WTC11 (cell line): ENCODE data around the gene IL25. TPM values are rescaled to one million over a fixed set of nuclear protein-coding genes. Genes with fewer than 3 reads are reported as not detected.

Experiments used
- ATAC-seq: fragments of 200-7000 bp; cut with Tn5 transposase; 2 replicates; pipeline ENCODE4 v1.10.0; 2021; ENCODE audit warnings: mild to moderate bottlenecking, moderate library complexity
- CTCF ChIA-PET: fragments of 300-600 bp; sonication (Branson Sonifier 250); formaldehyde crosslinking; loops from one replicate; lab custom pipeline; 2021; ENCODE audit warnings: antibody characterized with exemption; lab: Charles Lee
- POLR2A ChIA-PET: fragments of 350-600 bp; sonication (Branson Sonifier 250); formaldehyde crosslinking; loops from one replicate; lab custom pipeline; 2021; ENCODE audit warnings: antibody characterized with exemption; lab: Charles Lee
- DNase-seq: peaks from one replicate; pipeline ENCODE4 v3.0.0; 2021; ENCODE audit warnings: low spot score
- H3K27ac Mint-ChIP-seq: 2 replicates; pipeline ENCODE4 v1.8.0; 2021; ENCODE audit warnings: mixed read lengths
- H3K27me3 Mint-ChIP-seq: 2 replicates; pipeline ENCODE4 v1.8.0; 2021; ENCODE audit warnings: low read depth, mild to moderate bottlenecking, moderate library complexity, mixed read lengths
- H3K36me3 Mint-ChIP-seq: 2 replicates; pipeline ENCODE4 v1.8.0; 2021; ENCODE audit warnings: mixed read lengths
- H3K4me1 Mint-ChIP-seq: 2 replicates; pipeline ENCODE4 v1.8.0; 2022; ENCODE audit warnings: mixed read lengths
- H3K4me3 Mint-ChIP-seq: 2 replicates; pipeline ENCODE4 v1.8.0; 2021; ENCODE audit warnings: mild to moderate bottlenecking, moderate library complexity, mixed read lengths
- H3K9me3 Mint-ChIP-seq: 2 replicates; pipeline ENCODE4 v1.8.0; 2021; ENCODE audit warnings: mixed read lengths
- AFF4 ChIP-seq: sonication (generic); formaldehyde crosslinking; IDR thresholded peaks from 2 replicates; pipeline ENCODE4 v1.8.1; 2023; ENCODE audit warnings: mild to moderate bottlenecking, missing genetic modification reagents, borderline replicate concordance
- ATF3 ChIP-seq: sonication (generic); formaldehyde crosslinking; conservative IDR thresholded peaks from 2 replicates; pipeline ENCODE4 v1.8.1; 2022; ENCODE audit warnings: mild to moderate bottlenecking, missing genetic modification reagents
- CREM ChIP-seq: sonication (generic); formaldehyde crosslinking; IDR thresholded peaks from 2 replicates; pipeline ENCODE4 v1.8.1; 2022; ENCODE audit warnings: mild to moderate bottlenecking, missing genetic modification reagents, moderate library complexity
- E2F1 ChIP-seq: sonication (generic); formaldehyde crosslinking; IDR thresholded peaks from 2 replicates; pipeline ENCODE4 v1.8.0; 2022; ENCODE audit warnings: mild to moderate bottlenecking, missing genetic modification reagents
- E2F4 ChIP-seq: sonication (generic); formaldehyde crosslinking; IDR thresholded peaks from 2 replicates; pipeline ENCODE4 v1.8.1; 2022; ENCODE audit warnings: low read depth, mild to moderate bottlenecking, moderate library complexity, missing genetic modification reagents, borderline replicate concordance
- FOXK1 ChIP-seq: sonication (generic); formaldehyde crosslinking; IDR thresholded peaks from 2 replicates; pipeline ENCODE4 v1.8.0; 2022; ENCODE audit warnings: mild to moderate bottlenecking, moderate library complexity, missing genetic modification reagents
- FOXP4 ChIP-seq: sonication (generic); formaldehyde crosslinking; IDR thresholded peaks from 2 replicates; pipeline ENCODE4 v1.8.0; 2022; ENCODE audit warnings: mild to moderate bottlenecking, missing genetic modification reagents
- GTF2I ChIP-seq: fragments of 250-450 bp; sonication (Bioruptor Pico); conservative IDR thresholded peaks from 2 replicates; pipeline ENCODE4 v1.4.0; 2021; ENCODE audit warnings: mild to moderate bottlenecking
- MYBL2 ChIP-seq: sonication (generic); formaldehyde crosslinking; IDR thresholded peaks from 2 replicates; pipeline ENCODE4 v1.8.1; 2023; ENCODE audit warnings: mild to moderate bottlenecking, moderate library complexity, missing genetic modification reagents
- SP1 ChIP-seq: sonication (generic); formaldehyde crosslinking; conservative IDR thresholded peaks from 2 replicates; pipeline ENCODE4 v1.8.1; 2022; ENCODE audit warnings: missing genetic modification reagents
- TCF7 ChIP-seq: sonication (generic); formaldehyde crosslinking; IDR thresholded peaks from 2 replicates; pipeline ENCODE4 v1.8.0; 2022; ENCODE audit warnings: mild to moderate bottlenecking, low read depth, missing genetic modification reagents, moderate library complexity
- TEAD4 ChIP-seq: sonication (generic); formaldehyde crosslinking; IDR thresholded peaks from 2 replicates; pipeline ENCODE4 v1.8.0; 2022; ENCODE audit warnings: mild to moderate bottlenecking, missing genetic modification reagents
- ZNF281 ChIP-seq: sonication (generic); formaldehyde crosslinking; IDR thresholded peaks from 2 replicates; pipeline ENCODE4 v1.8.0; 2023; ENCODE audit warnings: mild to moderate bottlenecking, missing genetic modification reagents
- ZNF317 ChIP-seq: sonication (generic); formaldehyde crosslinking; IDR thresholded peaks from 2 replicates; pipeline ENCODE4 v1.8.1; 2023; ENCODE audit warnings: low read depth, mild to moderate bottlenecking, moderate library complexity, missing genetic modification reagents, borderline replicate concordance
- ZNF512 ChIP-seq: sonication (generic); formaldehyde crosslinking; IDR thresholded peaks from 2 replicates; pipeline ENCODE4 v1.8.1; 2022; ENCODE audit warnings: missing genetic modification reagents, borderline replicate concordance
- total RNA-seq: library from RNA; stranded (reverse); gene quantifications from 3 replicates; pipeline ENCODE4 v1.2.3, GENCODE V29; 2021
- TF ChIP-seq, protein P1 (sequence below): sonication (generic); formaldehyde crosslinking; IDR thresholded peaks from 2 replicates; pipeline ENCODE4 v1.8.0; 2023; ENCODE audit warnings: missing genetic modification reagents

IL25 gene
- total RNA-seq, 1 experiment from 2014 or later, result 0.24 TPM

GRCh38 chr14:23352506-23353432 is 19.8 kb upstream of the IL25 start, which contains the start of gene SLC22A17:
Gene SLC22A17, minus strand, starts transcription at chr14:23352887.
- peak; percentile 84 for DNase-seq
- peak within 1 kb of the TSS; percentile 63 for H3K4me3 Mint-ChIP-seq
- no peaks in the 10 kb centered on the region for H3K9me3 Mint-ChIP-seq
- peaks cover 43% of the 10 kb centered on the region for H3K27me3 Mint-ChIP-seq
- peak; percentile 90 for ATAC-seq
- ChIA-PET POLR2A (interaction anchor here (0.6 to 3.1 kb wide), 10 partner anchors 8 to 816 kb away, joined by 3 to 17 read pairs (median 4); partner anchors contain the start of gene PABPN1), CTCF (interaction anchor here (0.8 to 5.4 kb wide), 25 partner anchors 7 to 284 kb away, joined by 3 to 73 read pairs (median 4); partner anchors contain the start of genes ACIN1, BCL2L2, C14orf119 and CMTM5)
- H3K36me3 Mint-ChIP-seq, result peaks cover 16% of the 10 kb centered on the region
- peaks cover 11% of the 10 kb centered on the region for H3K4me1 Mint-ChIP-seq
- peak within 1 kb of the TSS; percentile 67 for H3K27ac Mint-ChIP-seq
- no peak for TF ChIP-seq GTF2I (CRISPR knock-in tag)
- TF ChIP-seq FOXK1 (CRISPR knock-in tag), result peak; percentile 57; the same call in 1 of the 2 replicates
- peak; percentile 31; the same call in 1 of the 2 replicates for TF ChIP-seq SP1 (CRISPR knock-in tag)
- TF ChIP-seq E2F4, result 0 out of 2 replicates have a peak, but pooled peaks have one; percentile 27
- no peak; the same call in 1 of the 2 replicates for TF ChIP-seq ZNF281 (CRISPR knock-in tag)

GRCh38 chr14:23353433-23353780 is 19.2 kb upstream of the IL25 start:
- DNase-seq (no peak), ATAC-seq (no peak)
- Mint-ChIP-seq H3K9me3 (no peaks in the 10 kb centered on the region), H3K27ac (no peak overlapping the region; the same call in 1 of the 2 replicates), H3K4me3 (peak overlapping the region; percentile 63), H3K27me3 (peaks cover 43% of the 10 kb centered on the region), H3K4me1 (peaks cover 11% of the 10 kb centered on the region), H3K36me3 (peaks cover 16% of the 10 kb centered on the region)
- CTCF ChIA-PET, result interaction anchor here (1.1 to 5.4 kb wide), 17 partner anchors 8 to 285 kb away, joined by 3 to 73 read pairs (median 5); partner anchors contain the start of genes ACIN1, BCL2L2, C14orf119 and CMTM5
- POLR2A ChIA-PET, result interaction anchor here (1.7 to 3.1 kb wide), 4 partner anchors 10 to 31 kb away, joined by 5 to 17 read pairs (median 10); partner anchors contain the start of gene PABPN1
- TF ChIP-seq AFF4 (CRISPR knock-in tag), result no peak
- TF ChIP-seq E2F1, result no peak
- TF ChIP-seq ZNF317 (CRISPR knock-in tag), result no peak
- no peak for TF ChIP-seq TCF7
- TF ChIP-seq, protein P1, sequence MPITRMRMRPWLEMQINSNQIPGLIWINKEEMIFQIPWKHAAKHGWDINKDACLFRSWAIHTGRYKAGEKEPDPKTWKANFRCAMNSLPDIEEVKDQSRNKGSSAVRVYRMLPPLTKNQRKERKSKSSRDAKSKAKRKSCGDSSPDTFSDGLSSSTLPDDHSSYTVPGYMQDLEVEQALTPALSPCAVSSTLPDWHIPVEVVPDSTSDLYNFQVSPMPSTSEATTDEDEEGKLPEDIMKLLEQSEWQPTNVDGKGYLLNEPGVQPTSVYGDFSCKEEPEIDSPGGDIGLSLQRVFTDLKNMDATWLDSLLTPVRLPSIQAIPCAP (CRISPR knock-in tag), result no peak
- TF ChIP-seq TEAD4 (CRISPR knock-in tag), result no peak
- TF ChIP-seq FOXP4 (CRISPR knock-in tag), result no peak
- no peak for TF ChIP-seq FOXK1 (CRISPR knock-in tag)
- TF ChIP-seq MYBL2 (CRISPR knock-in tag), result no peak
- no peak for TF ChIP-seq ZNF512 (CRISPR knock-in tag)
- no peak for TF ChIP-seq CREM (CRISPR knock-in tag)
- TF ChIP-seq GTF2I (CRISPR knock-in tag), result no peak
- TF ChIP-seq ATF3 (CRISPR knock-in tag), result no peak
